Tibial artery (tissue), 4 donors: ENCODE data around the gene TMBIM1.

Source experiments
- DNase-seq, 2 donors: peaks; one replicate each; pipeline ENCODE4 v3.0.0-alpha.2; 2019
- H3K27ac ChIP-seq, 2 donors: fragments of 200-600 bp; sonication (generic) in 1 of 2; 1 replicate in 1 of 2; 2 replicates in 1 of 2; pipeline ENCODE4 v1.5.1; 2018 to 2019; ENCODE audit warnings: mild to moderate bottlenecking in 1 of 2
- H3K27me3 ChIP-seq, 2 donors: fragments of 200-600 bp; sonication (generic) in 1 of 2; one replicate each; pipeline versions ENCODE4 v1.5.1 to v1.6.0; 2016 to 2019
- H3K36me3 ChIP-seq, 3 donors: fragments of 200-600 bp; sonication (generic) in 2 of 3; one replicate each; pipeline ENCODE4 v1.5.1; 2016 to 2019; ENCODE audit warnings: mild to moderate bottlenecking in 2 of 3
- H3K4me1 ChIP-seq, 4 donors: fragments of 200-600 bp; sonication (generic) in 2 of 4; 1 replicate in 3 of 4; 2 replicates in 1 of 4; pipeline ENCODE4 v1.5.1; 2016 to 2019
- H3K4me3 ChIP-seq, 2 donors: fragments of 200-600 bp; sonication (generic) in 1 of 2; 1 replicate in 1 of 2; 2 replicates in 1 of 2; pipeline ENCODE4 v1.5.1; 2018 to 2019; ENCODE audit warnings: mild to moderate bottlenecking in 2 of 2
- H3K9me3 ChIP-seq, 3 donors: fragments of 200-600 bp; sonication (generic) in 1 of 3; one replicate each; pipeline ENCODE4 v1.5.1; 2016 to 2019
- intact Hi-C: fragments of 100-400 bp; cut with DNase I; formaldehyde crosslinking; loops from one replicate; pipeline ENCODE4 v1.15.0; 2023; ENCODE audit warnings: low total_unique reads
- TF ChIP-seq, protein P1 (sequence below), 2 experiments: fragments of 200-600 bp in 1 of 2; fragments of 450-650 bp in 1 of 2; IDR thresholded peaks; one replicate each; pipeline ENCODE4 v1.5.1; 2017 to 2019; ENCODE audit warnings: antibody characterized with exemption in 2 of 2, mild to moderate bottlenecking in 1 of 2, moderate library complexity in 1 of 2

TMBIM1 gene

DNA sequence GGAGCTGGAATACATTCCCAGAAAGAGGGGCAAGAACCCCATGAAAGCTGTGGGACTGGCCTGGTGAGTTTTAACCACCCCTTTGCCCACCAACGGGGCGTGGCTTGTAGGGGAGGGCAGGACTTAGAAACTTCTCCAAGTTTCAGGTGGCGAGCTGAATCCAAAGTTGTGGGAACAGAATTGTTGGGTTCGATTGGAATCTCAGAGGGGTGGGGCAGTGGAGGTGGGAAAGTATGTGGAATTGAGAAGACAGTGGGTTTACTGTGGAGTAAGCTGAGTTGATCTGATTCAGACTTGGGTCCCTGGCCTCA, 20.9 kb downstream of the TMBIM1 start:
- Histone ChIP-seq H3K36me3 (peaks cover 39 to 47% (median 44%) of the 10 kb centered on the region in 3 donors), H3K4me1 (peaks cover 0 to 48% (median 38%) of the 10 kb centered on the region in 4 donors), H3K4me3 (peak overlapping the region; percentile 77 to 79), H3K27me3 (no peaks in the 10 kb centered on the region), H3K27ac (peak overlapping the region; percentile 78 to 99), H3K9me3 (no peaks in the 10 kb centered on the region)
- TF ChIP-seq, protein P1, sequence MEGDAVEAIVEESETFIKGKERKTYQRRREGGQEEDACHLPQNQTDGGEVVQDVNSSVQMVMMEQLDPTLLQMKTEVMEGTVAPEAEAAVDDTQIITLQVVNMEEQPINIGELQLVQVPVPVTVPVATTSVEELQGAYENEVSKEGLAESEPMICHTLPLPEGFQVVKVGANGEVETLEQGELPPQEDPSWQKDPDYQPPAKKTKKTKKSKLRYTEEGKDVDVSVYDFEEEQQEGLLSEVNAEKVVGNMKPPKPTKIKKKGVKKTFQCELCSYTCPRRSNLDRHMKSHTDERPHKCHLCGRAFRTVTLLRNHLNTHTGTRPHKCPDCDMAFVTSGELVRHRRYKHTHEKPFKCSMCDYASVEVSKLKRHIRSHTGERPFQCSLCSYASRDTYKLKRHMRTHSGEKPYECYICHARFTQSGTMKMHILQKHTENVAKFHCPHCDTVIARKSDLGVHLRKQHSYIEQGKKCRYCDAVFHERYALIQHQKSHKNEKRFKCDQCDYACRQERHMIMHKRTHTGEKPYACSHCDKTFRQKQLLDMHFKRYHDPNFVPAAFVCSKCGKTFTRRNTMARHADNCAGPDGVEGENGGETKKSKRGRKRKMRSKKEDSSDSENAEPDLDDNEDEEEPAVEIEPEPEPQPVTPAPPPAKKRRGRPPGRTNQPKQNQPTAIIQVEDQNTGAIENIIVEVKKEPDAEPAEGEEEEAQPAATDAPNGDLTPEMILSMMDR (IDR thresholded peaks at IDR 0.05): no peak
- peak; percentile 20 to 73 for DNase-seq
- intact Hi-C loops: no loop called here

DNA sequence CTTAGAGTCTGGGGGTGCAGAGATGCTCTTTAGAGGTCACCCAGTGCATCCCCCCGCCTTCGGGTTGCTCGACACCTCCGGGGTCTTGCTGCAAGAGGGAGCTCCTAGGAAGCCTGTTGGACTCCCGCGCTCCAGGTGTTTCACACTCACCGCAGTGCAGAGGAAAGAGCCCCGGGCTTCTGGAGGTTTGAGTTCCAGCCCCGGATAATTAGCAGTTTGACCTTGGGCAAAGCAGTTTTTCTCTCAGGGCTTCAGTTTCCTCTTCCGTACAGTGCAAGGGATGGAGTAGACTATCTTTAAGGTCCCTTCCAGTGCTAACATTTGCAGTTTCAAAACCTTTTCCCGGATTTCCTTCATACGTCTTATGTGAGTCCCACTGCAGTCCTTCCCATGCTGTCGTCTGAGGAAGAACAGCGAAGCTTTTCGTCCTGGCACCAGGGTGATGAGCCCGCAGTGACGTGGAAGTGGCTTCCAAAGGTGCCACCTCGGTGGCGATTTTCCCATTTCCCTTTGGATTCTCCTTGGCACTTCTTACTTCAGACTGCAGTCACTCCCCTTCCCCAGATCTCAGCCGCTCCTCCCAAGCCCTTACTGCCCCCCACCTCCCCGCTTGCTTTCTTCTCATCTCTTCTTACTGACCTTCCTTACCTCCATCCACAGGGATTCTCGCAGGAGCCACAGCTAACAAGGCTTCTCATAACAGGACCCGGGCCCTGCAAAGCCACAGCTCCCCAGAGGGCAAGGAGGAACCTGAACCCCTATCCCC, 21.4 kb downstream of the TMBIM1 start:
- intact Hi-C loops: no loop called here
- Histone ChIP-seq H3K27ac (peak overlapping the region; percentile 78 to 99), H3K36me3 (peaks cover 39 to 47% (median 44%) of the 10 kb centered on the region in 3 donors), H3K9me3 (no peaks in the 10 kb centered on the region), H3K4me1 (peaks cover 0 to 48% (median 38%) of the 10 kb centered on the region in 4 donors), H3K4me3 (peak overlapping the region; percentile 77 to 79), H3K27me3 (no peaks in the 10 kb centered on the region)
- peak; percentile 25 to 64 for DNase-seq
- TF ChIP-seq, protein P1 (IDR thresholded peaks at IDR 0.05): no peak

DNA sequence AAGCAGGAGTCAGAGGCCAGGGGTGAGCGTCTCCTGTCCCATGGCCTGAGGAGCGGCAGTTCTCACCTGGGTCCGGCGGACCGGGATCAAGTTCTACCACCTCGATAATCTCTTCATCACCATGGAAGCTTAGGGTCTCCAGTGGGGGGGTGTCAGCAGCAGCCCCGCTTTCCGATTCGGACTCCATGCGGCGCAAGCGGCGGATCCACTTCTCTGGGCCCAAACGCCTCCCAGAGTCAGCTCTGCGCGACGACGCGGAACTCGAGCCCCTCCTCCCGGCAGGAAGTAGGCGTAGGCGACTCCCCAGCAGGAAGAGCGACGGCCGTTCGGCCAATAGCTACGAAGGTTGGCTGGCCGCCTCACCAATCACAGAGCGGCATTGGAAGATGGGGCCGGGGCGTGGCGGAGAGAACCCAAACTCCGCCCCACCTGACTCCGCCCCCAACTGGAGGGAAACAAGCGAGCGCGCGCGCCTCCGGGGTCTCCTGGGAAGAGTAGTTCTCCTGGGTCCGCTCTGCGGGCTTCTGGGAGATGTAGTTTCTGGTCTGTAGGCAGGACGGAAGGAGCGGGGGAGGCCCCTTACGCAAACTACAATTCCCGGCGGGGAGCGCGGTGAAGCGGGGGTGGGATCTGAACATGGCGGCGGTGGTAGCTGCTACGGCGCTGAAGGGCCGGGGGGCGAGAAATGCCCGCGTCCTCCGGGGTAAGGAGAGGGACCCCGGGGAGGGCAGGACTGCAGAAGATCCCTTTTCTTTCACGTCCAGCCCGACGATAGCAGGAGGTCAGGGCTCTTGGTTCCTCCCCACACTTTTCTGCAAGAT, 22.2 kb downstream of the TMBIM1 start, which contains the start of the genes AAMP and PNKD:
Gene AAMP (minus strand): TSS at position 238 of the 821 bp plus-strand sequence. CDS start 51 bp downstream, at position 187.
Gene PNKD (plus strand): TSS at position 620 of the 821 bp plus-strand sequence. CDS start 17 bp downstream, at position 637.
- Histone ChIP-seq H3K4me3 (peak within 1 kb of the TSS; percentile 77 to 79), H3K36me3 (peaks cover 39 to 47% (median 44%) of the 10 kb centered on the region in 3 donors), H3K4me1 (peaks cover 0 to 48% (median 38%) of the 10 kb centered on the region in 4 donors), H3K27ac (peak within 1 kb of the TSS; percentile 80 to 99), H3K9me3 (no peaks in the 10 kb centered on the region), H3K27me3 (no peaks in the 10 kb centered on the region)
- intact Hi-C loops: loop anchor here (5.0 to 10.0 kb wide), 2 partner anchors 55 to 83 kb away; partner anchors contain the start of gene ARPC2
- TF ChIP-seq, protein P1 (IDR thresholded peaks at IDR 0.05): peak in 1 of 2 experiments; percentile 26
- peak; percentile 100 for DNase-seq

DNA sequence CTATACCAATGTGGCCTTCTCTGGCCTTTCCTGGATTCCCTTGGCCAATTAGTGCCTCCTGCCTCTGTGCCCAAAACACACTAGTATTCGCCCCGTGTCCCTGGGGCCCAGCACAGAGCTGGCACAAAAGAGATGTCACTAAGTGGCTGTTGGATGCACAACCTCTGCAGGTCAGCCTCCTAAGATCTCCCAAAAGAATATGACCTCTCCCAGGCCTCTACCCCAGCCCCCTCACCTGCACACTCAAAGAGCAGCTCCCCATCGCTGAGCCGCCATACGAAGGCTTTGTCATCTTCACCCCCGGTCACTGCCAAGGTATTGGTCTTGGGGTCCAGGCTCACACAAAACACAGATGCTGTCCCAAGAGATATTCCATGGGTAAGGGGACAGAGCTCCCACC, 25.0 kb downstream of the TMBIM1 start:
- Histone ChIP-seq H3K9me3 (no peaks in the 10 kb centered on the region), H3K27ac (no peak overlapping the region), H3K4me3 (no peak overlapping the region), H3K4me1 (peaks cover 0 to 39% (median 34%) of the 10 kb centered on the region in 4 donors), H3K36me3 (peaks cover 30 to 57% (median 48%) of the 10 kb centered on the region in 3 donors), H3K27me3 (no peaks in the 10 kb centered on the region)
- intact Hi-C loops: loop anchor here (5.0 to 10.0 kb wide), 2 partner anchors 52 to 80 kb away; partner anchors contain the start of gene ARPC2
- peak in 1 of 2 donors; percentile 21 for DNase-seq
- TF ChIP-seq, protein P1 (IDR thresholded peaks at IDR 0.05): no peak

DNA sequence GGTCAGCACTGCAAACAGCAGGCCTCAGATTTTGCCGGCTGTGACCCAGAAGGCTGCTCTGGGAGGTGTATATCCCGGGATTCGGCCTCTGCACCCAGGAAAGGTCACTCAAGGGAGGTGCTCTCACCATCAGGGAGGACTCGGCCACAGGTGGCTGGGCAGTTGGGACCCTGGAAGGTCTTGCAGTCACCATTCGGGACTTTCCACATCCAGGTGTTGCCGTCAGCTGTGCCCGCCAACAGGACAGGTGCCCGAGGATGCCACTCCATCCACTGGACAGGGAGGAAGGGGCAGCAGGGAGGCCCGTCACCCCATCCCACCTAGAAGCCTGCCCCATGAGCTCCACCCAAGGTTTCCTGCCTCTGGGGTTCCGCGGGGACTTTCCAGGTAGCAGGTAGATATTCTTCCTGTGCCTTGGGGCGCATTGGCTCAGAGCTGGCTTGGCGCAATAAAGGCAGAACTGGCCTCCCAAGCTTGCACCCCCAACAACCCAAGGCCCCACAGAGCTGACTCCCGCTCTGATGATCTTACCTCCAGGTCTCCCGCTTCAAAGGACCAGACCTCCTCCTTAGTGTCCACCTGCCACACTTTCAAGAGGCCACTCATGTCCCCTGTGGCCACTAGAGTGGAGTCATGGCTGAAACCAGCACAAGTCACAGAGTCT, 25.9 kb downstream of the TMBIM1 start:
- intact Hi-C loops: loop anchor here (5.0 to 10.0 kb wide), 2 partner anchors 52 to 79 kb away; partner anchors contain the start of gene ARPC2
- DNase-seq: peak in 1 of 2 donors; percentile 63

More for the DNA sequence above, 25.9 kb downstream of the TMBIM1 start:
- Histone ChIP-seq H3K9me3 (no peaks in the 10 kb centered on the region), H3K4me3 (no peak overlapping the region), H3K27ac (no peak overlapping the region), H3K27me3 (no peaks in the 10 kb centered on the region), H3K36me3 (peaks cover 30 to 61% (median 48%) of the 10 kb centered on the region in 3 donors), H3K4me1 (peaks cover 0 to 35% (median 29%) of the 10 kb centered on the region in 4 donors)
- TF ChIP-seq, protein P1 (IDR thresholded peaks at IDR 0.05): no peak
